Sigmoid colon (tissue), 7 donors: ENCODE measurements around the gene UBE2Q2. TPM values are rescaled to one million over a fixed set of nuclear protein-coding genes. Genes with fewer than 3 reads are reported as not detected.

Source experiments
- DNase-seq: peaks from one replicate; pipeline ENCODE4 v3.0.0-alpha.2; 2019
- H3K27ac ChIP-seq, 4 donors: fragments of 200-600 bp; sonication (generic); one replicate each; pipeline ENCODE4 v1.5.1; 2016 to 2019; ENCODE audit warnings: mild to moderate bottlenecking in 1 of 4
- H3K27me3 ChIP-seq, 3 donors: fragments of 200-600 bp; sonication (generic); one replicate each; pipeline ENCODE4 v1.5.1; 2019; ENCODE audit warnings: mild to moderate bottlenecking in 1 of 3
- H3K36me3 ChIP-seq, 4 donors: fragments of 200-600 bp; sonication (generic); one replicate each; pipeline ENCODE4 v1.5.1; 2016 to 2019
- H3K4me1 ChIP-seq, 4 donors: fragments of 200-600 bp; sonication (generic); one replicate each; pipeline ENCODE4 v1.5.1; 2017 to 2019
- H3K4me3 ChIP-seq, 4 donors: fragments of 200-600 bp; sonication (generic); one replicate each; pipeline ENCODE4 v1.5.1; 2017 to 2019; ENCODE audit warnings: mild to moderate bottlenecking in 2 of 4, moderate library complexity in 1 of 4
- H3K9me3 ChIP-seq, 4 donors: fragments of 200-600 bp in 3 of 4; sonication (generic) in 3 of 4; one replicate each; pipeline versions ENCODE4 v1.5.1 to v1.6.1; 2013 to 2019
- EP300 ChIP-seq, 4 donors: sonication (generic); formaldehyde crosslinking; IDR thresholded peaks; one replicate each; pipeline ENCODE4 v1.6.1; 2017; ENCODE audit warnings: antibody characterized with exemption in 4 of 4
- POLR2A ChIP-seq, 2 donors: fragments of 450-650 bp; IDR thresholded peaks; one replicate each; pipeline ENCODE4 v1.6.1; 2016; ENCODE audit warnings: antibody characterized with exemption in 2 of 2, mild to moderate bottlenecking in 2 of 2, moderate library complexity in 2 of 2
- POLR2AphosphoS5 ChIP-seq, 4 donors: sonication (generic); formaldehyde crosslinking; IDR thresholded peaks; one replicate each; pipeline ENCODE4 v1.6.1; 2017; ENCODE audit warnings: antibody characterized with exemption in 4 of 4
- WGBS, 2 donors: extraction: QIAGEN DNeasy Blood & Tissue Kit; methylation state at CpG; one replicate each; pipeline ENCODE4 v1.1.7; 2013; 5-methylcytosine and 5-hydroxymethylcytosine counted together
- intact Hi-C: fragments of 100-400 bp; cut with DNase I; formaldehyde crosslinking; loops from one replicate; pipeline ENCODE4 v1.15.1; 2023
- polyA plus RNA-seq, 3 donors: library from polyadenylated mRNA; stranded (reverse); fragments of 200-250 nt; gene quantifications; one replicate each; pipeline ENCODE4 v1.2.3, GENCODE V29; 2013
- total RNA-seq, 4 donors: library from RNA; depleted of rRNA; stranded (reverse); fragments of >200 nt; gene quantifications; one replicate each; pipeline ENCODE4 v1.1.0, GENCODE V29; 2016
- TF ChIP-seq, protein P1 (sequence below), 4 experiments: fragments of 450-650 bp in 3 of 4; fragments of 200-600 bp in 1 of 4; IDR thresholded peaks; one replicate each; pipeline ENCODE4 v1.5.1; 2016 to 2019; ENCODE audit warnings: antibody characterized with exemption in 4 of 4, mild to moderate bottlenecking in 3 of 4, moderate library complexity in 2 of 4
- donor health status: healthy with polysubstance abuse.
- donor health status: Bipolar disorder and iron deficiency.
- donor health status: healthy.

The UBE2Q2 gene
- total and polyA plus RNA-seq, 7 donors: 16.9 to 101 (median 69.5) TPM

DNA sequence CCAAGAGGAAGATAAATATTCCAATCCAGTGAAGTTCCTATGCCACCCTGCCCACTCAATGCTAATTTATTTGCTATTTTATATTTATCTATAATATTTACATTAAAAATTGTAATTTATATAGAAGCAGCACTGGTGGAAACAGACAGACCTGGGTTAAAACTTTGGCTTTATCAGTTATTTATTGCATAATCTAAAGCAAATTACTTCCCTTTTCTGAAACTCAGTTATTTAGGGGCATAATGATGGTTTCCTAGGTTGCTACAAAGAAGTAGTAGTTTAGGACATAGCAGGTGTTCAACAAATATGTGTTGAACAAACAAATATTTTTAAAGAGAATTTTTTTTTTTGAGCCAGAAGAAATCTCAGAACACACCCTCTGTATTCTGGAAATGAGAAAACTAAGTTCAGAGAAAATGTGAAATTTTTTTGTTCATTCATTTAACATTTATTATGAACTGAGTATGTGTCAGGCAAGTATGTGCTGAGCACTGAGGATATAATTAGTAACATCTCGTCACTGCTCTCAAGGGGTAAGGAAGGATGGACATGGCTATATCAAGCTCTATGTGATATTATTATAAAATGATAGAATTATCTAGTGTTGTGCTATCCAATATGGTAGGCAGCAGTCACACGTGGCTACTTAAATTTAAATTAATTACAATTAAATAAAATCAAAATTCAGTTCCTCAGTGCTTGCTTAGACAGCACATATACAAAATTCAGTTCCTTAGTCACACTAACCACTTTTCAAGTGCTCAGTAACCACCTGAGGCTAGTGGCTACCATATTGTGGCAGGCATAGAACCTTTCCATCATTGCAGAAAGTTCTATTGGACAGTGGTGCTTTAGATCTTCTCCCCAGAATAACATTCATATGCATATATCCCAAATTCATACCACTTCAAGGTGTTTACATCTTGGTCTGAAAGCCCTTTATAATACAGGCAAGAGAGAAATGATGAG is 7.0 kb upstream of the UBE2Q2 start:
- intact Hi-C loops: no loop called here
- TF ChIP-seq POLR2AphosphoS5 (IDR thresholded peaks at IDR 0.05): no peak
- TF ChIP-seq POLR2A (IDR thresholded peaks at IDR 0.05): no peak
- TF ChIP-seq, protein P1, sequence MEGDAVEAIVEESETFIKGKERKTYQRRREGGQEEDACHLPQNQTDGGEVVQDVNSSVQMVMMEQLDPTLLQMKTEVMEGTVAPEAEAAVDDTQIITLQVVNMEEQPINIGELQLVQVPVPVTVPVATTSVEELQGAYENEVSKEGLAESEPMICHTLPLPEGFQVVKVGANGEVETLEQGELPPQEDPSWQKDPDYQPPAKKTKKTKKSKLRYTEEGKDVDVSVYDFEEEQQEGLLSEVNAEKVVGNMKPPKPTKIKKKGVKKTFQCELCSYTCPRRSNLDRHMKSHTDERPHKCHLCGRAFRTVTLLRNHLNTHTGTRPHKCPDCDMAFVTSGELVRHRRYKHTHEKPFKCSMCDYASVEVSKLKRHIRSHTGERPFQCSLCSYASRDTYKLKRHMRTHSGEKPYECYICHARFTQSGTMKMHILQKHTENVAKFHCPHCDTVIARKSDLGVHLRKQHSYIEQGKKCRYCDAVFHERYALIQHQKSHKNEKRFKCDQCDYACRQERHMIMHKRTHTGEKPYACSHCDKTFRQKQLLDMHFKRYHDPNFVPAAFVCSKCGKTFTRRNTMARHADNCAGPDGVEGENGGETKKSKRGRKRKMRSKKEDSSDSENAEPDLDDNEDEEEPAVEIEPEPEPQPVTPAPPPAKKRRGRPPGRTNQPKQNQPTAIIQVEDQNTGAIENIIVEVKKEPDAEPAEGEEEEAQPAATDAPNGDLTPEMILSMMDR (IDR thresholded peaks at IDR 0.05): no peak
- TF ChIP-seq EP300 (IDR thresholded peaks at IDR 0.05): no peak
- Histone ChIP-seq H3K4me3 (no peak overlapping the region), H3K27me3 (no peaks in the 10 kb centered on the region), H3K27ac (no peak overlapping the region), H3K4me1 (peaks cover 0 to 13% (median 4%) of the 10 kb centered on the region in 4 donors), H3K36me3 (no peaks in the 10 kb centered on the region), H3K9me3 (no peaks in the 10 kb centered on the region)
- DNase-seq: no peak
- 80 to 81% methylated on average over 2 of the region's 2 CpGs for WGBS, 2 donors

DNA sequence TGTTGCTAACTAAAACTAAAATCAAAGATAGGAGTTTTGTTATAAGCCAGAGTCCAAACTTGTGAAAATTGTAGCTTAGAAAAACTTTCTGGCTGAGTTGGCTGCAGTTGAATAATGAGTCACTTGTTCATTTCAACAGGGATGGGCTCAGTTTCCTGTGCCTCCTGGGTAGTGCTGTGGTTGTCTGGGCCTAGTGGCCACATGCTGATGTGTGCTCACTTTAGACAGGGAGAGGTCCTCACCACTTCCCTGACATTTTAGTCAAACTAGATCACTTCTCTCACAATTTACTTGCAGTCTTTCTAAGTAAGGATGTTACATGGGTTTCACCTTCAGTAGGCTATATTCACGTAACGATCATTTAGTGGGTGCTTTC is 6.3 kb upstream of the UBE2Q2 start:
- TF ChIP-seq, protein P1 (IDR thresholded peaks at IDR 0.05): no peak
- no peak for TF ChIP-seq POLR2A (IDR thresholded peaks at IDR 0.05)
- TF ChIP-seq EP300 (IDR thresholded peaks at IDR 0.05): no peak
- TF ChIP-seq POLR2AphosphoS5 (IDR thresholded peaks at IDR 0.05): no peak
- Histone ChIP-seq H3K9me3 (no peaks in the 10 kb centered on the region), H3K36me3 (no peaks in the 10 kb centered on the region), H3K27ac (no peak overlapping the region), H3K4me3 (no peak overlapping the region), H3K4me1 (peaks cover 0 to 16% (median 6%) of the 10 kb centered on the region in 4 donors), H3K27me3 (no peaks in the 10 kb centered on the region)
- WGBS, 2 donors: 85 to 89% methylated on average over 2 of the region's 2 CpGs
- intact Hi-C loops: no loop called here
- no peak for DNase-seq

DNA sequence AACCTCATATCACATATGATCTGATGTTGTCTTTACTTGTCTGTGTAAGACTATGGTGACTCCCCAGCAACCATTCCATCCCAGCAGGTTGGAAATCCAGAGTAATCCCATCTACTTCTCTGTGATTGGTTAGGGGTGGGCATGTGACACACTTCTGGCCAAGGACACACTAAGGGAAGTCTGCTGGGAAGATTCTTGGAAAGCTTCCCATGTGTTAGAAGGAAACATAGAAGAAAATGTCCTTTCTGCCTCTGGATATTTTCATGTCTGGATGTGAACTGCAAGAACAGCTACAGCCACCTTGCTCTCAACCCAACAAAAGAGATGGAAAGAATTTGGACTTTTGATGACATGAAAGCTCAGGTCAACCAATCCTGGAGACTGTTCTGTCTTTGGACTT is 2.6 kb upstream of the UBE2Q2 start:
- peak overlapping the region; percentile 20 to 97 (median 43) for H3K27ac ChIP-seq
- intact Hi-C loops: loop anchor here (5.0 kb wide), 1 partner anchor 62 kb away; the partner anchor contains the start of gene FBXO22
- no peak for DNase-seq
- peaks cover 0 to 34% (median 23%) of the 10 kb centered on the region in 4 donors for H3K4me1 ChIP-seq
- H3K36me3 ChIP-seq: no peaks in the 10 kb centered on the region
- no peaks in the 10 kb centered on the region for H3K9me3 ChIP-seq
- H3K4me3 ChIP-seq: no peak overlapping the region
- TF ChIP-seq, protein P1 (IDR thresholded peaks at IDR 0.05): no peak
- peak in 3 of 4 donors; percentile 29 to 58 (median 35) for TF ChIP-seq POLR2AphosphoS5 (IDR thresholded peaks at IDR 0.05)
- no peaks in the 10 kb centered on the region for H3K27me3 ChIP-seq

DNA sequence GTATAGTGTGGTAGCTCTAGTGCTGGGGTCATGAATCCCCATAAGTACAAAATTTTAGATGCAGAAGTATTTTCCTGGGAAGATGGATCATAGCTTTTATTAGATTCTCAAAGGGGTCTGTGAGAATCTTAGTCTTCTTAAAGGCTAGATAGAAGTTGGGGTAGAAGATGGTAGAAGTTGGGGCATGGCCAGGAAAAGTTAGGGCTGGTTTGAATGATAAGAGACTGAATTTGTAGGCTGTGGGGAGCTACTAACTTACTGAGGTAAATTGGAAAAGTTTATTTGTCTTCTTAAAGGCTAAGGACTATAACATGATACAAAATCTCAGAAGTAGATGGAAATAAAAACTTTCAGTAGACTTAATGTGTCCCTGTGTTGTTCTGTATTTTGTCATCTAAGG is 1.6 kb upstream of the UBE2Q2 start:
- Histone ChIP-seq H3K4me1 (peaks cover 0 to 44% (median 31%) of the 10 kb centered on the region in 4 donors), H3K36me3 (no peaks in the 10 kb centered on the region), H3K27ac (peak overlapping the region in 3 of 4 donors; percentile 31 to 97 (median 55)), H3K4me3 (no peak overlapping the region), H3K9me3 (no peaks in the 10 kb centered on the region), H3K27me3 (no peaks in the 10 kb centered on the region)
- TF ChIP-seq, protein P1 (IDR thresholded peaks at IDR 0.05): no peak
- TF ChIP-seq POLR2A (IDR thresholded peaks at IDR 0.05) (no peak), EP300 (IDR thresholded peaks at IDR 0.05) (no peak), POLR2AphosphoS5 (IDR thresholded peaks at IDR 0.05) (no peak)
- DNase-seq: no peak
- intact Hi-C loops: loop anchor here (5.0 kb wide), 1 partner anchor 61 kb away; the partner anchor contains the start of gene FBXO22
